ENCODE measurements around the gene XRCC2. TPM values are rescaled to one million over a fixed set of nuclear protein-coding genes. Genes with fewer than 3 reads are reported as not detected.

Gene XRCC2
- total and polyA plus RNA-seq, 2 of the 8 experiments (the other 6 are each of a cell fraction or from before 2014, with no cell fraction given), result 14.6 to 34.0 TPM

GRCh38 chr7:152672626-152673025, 3.3 kb downstream of the XRCC2 start (continued):
- no peak for TF ChIP-seq BRCA1 (IDR thresholded peaks at IDR 0.05; ENCODE audit: low read depth, low read length)

Data from H1 (cell line).